OCI-LY1 (cell line): Measurements from ENCODE around the gene FAM168A.

Experiments used
- H2AFZ ChIP-seq: fragments of 200-600 bp; sonication (generic), shearing (Covaris generic); 2 replicates; pipeline ENCODE4 v1.6.0; 2014; ENCODE audit warnings: antibody characterized with exemption, mild to moderate bottlenecking, low read length
- H3F3A ChIP-seq: fragments of 200-600 bp; sonication (generic), shearing (Covaris generic); 2 replicates; pipeline ENCODE4 v1.6.0; 2014; ENCODE audit warnings: mild to moderate bottlenecking, antibody characterized with exemption, low read length, moderate library complexity; ENCODE audit not compliant: insufficient read depth
- H3K27ac ChIP-seq: fragments of 200-600 bp; sonication (generic); 2 replicates; pipeline ENCODE4 v1.5.1; 2014; ENCODE audit warnings: low read length, mixed run types, mild to moderate bottlenecking, low read depth; ENCODE audit not compliant: poor library complexity, severe bottlenecking
- H3K27me3 ChIP-seq: fragments of 200-600 bp; sonication (generic); 2 replicates; pipeline ENCODE4 v1.6.0; 2014; ENCODE audit warnings: antibody characterized with exemption, mild to moderate bottlenecking, low read length, moderate library complexity; ENCODE audit not compliant: insufficient read depth
- H3K36me3 ChIP-seq: fragments of 200-600 bp; sonication (generic); 2 replicates; pipeline ENCODE4 v1.6.1; 2014; ENCODE audit warnings: mild to moderate bottlenecking, antibody characterized with exemption, low read length, moderate library complexity, mixed read lengths; ENCODE audit not compliant: insufficient read depth
- H3K4me1 ChIP-seq: fragments of 200-600 bp; sonication (generic); 2 replicates; pipeline ENCODE4 v1.5.1; 2014; ENCODE audit warnings: mild to moderate bottlenecking, low read length, moderate library complexity; ENCODE audit not compliant: insufficient read depth, severe bottlenecking
- H3K4me2 ChIP-seq: fragments of 200-600 bp; sonication (generic), shearing (Covaris generic); 2 replicates; pipeline ENCODE4 v1.6.1; 2014; ENCODE audit warnings: low read length
- H3K4me3 ChIP-seq: fragments of 200-600 bp; sonication (generic); 2 replicates; pipeline ENCODE4 v1.5.1; 2014; ENCODE audit warnings: low read length, low read depth, mild to moderate bottlenecking, mixed read lengths; ENCODE audit not compliant: poor library complexity, severe bottlenecking
- H3K79me2 ChIP-seq: fragments of 200-600 bp; shearing (Covaris generic); 2 replicates; pipeline ENCODE4 v1.6.1; 2016; ENCODE audit warnings: mixed run types, low read length, mixed read lengths; ENCODE audit not compliant: insufficient read depth
- H3K9ac ChIP-seq: fragments of 200-600 bp; sonication (generic), shearing (Covaris generic); 2 replicates; pipeline ENCODE4 v1.6.1; 2014; ENCODE audit warnings: mild to moderate bottlenecking, low read length, mixed read lengths
- H3K9me2 ChIP-seq: fragments of 200-600 bp; sonication (generic), shearing (Covaris generic); 2 replicates; pipeline ENCODE4 v1.6.1; 2014; ENCODE audit warnings: low read depth, mild to moderate bottlenecking, low read length, mixed read lengths
- H3K9me3 ChIP-seq: fragments of 200-600 bp; shearing (Covaris generic); 2 replicates; pipeline ENCODE4 v1.6.1; 2014; ENCODE audit warnings: low read length, mixed read lengths
- H4K20me1 ChIP-seq: fragments of 200-600 bp; sonication (generic), shearing (Covaris generic); 2 replicates; pipeline ENCODE4 v1.6.0; 2016; ENCODE audit warnings: mild to moderate bottlenecking, low read length; ENCODE audit not compliant: insufficient read depth
- CTCF ChIP-seq: fragments of 200-600 bp; sonication (generic), shearing (Covaris generic); IDR thresholded peaks from 2 replicates; pipeline ENCODE4 v1.5.1; 2017; ENCODE audit warnings: mild to moderate bottlenecking, antibody characterized with exemption, low read length, moderate library complexity, mixed read lengths
- EZH2 ChIP-seq: fragments of 200-600 bp; sonication (generic), shearing (Covaris generic); IDR thresholded peaks from 2 replicates; pipeline ENCODE4 v1.8.0; 2017; ENCODE audit warnings: borderline replicate concordance, mixed run types, mild to moderate bottlenecking, antibody characterized with exemption, low read length, moderate library complexity, mixed read lengths

The FAM168A gene

GRCh38 chr11:73415854-73416615 lies 181.9 kb downstream of the FAM168A start:
- H3K9me2 ChIP-seq: no peaks in the 10 kb centered on the region
- H3K27ac ChIP-seq: no peak overlapping the region
- H4K20me1 ChIP-seq: no peaks in the 10 kb centered on the region
- H2AFZ ChIP-seq: no peak overlapping the region
- no peaks in the 10 kb centered on the region for H3K79me2 ChIP-seq
- H3K9ac ChIP-seq: no peak overlapping the region
- H3K4me1 ChIP-seq: no peaks in the 10 kb centered on the region
- no peaks in the 10 kb centered on the region for H3F3A ChIP-seq
- no peak overlapping the region for H3K4me2 ChIP-seq
- no peak for TF ChIP-seq EZH2
- no peak for TF ChIP-seq CTCF
- H3K36me3 ChIP-seq: peaks cover 9% of the 10 kb centered on the region
- no peaks in the 10 kb centered on the region for H3K27me3 ChIP-seq
- no peak overlapping the region for H3K4me3 ChIP-seq
- no peaks in the 10 kb centered on the region for H3K9me3 ChIP-seq

GRCh38 chr11:73414977-73415651 lies 182.8 kb downstream of the FAM168A start:
- Histone ChIP-seq H3K4me1 (no peaks in the 10 kb centered on the region), H3K27me3 (no peaks in the 10 kb centered on the region), H3K36me3 (peaks cover 9% of the 10 kb centered on the region), H3K4me2 (no peak overlapping the region), H3K9ac (no peak overlapping the region), H4K20me1 (no peaks in the 10 kb centered on the region), H3K27ac (no peak overlapping the region), H3F3A (no peaks in the 10 kb centered on the region), H3K9me2 (no peaks in the 10 kb centered on the region), H3K4me3 (no peak overlapping the region), H2AFZ (no peak overlapping the region), H3K9me3 (no peaks in the 10 kb centered on the region), H3K79me2 (no peaks in the 10 kb centered on the region)
- no peak for TF ChIP-seq EZH2
- TF ChIP-seq CTCF: no peak

DNA sequence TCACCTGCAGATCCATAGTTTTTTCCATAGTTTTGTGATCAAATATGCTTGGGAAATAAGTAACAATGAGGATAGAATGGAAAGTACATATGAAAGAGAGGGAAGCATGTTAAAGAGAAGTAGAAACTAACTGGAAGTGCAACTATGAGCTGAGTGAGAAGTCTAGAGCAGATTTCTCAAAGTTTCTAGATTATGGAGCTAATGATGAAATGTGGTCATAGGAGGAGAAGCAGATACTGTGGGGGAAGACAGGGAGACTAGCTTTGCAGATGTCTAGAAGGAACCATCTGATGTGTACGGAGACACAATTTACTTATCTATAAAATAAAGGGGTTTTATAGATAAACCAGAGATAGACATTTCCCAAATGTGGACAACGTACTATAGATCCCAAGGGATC lies 184.7 kb downstream of the FAM168A start:
- no peaks in the 10 kb centered on the region for H3F3A ChIP-seq
- H3K9ac ChIP-seq: no peak overlapping the region
- no peak overlapping the region for H2AFZ ChIP-seq
- H3K4me2 ChIP-seq: no peak overlapping the region
- H3K4me3 ChIP-seq: no peak overlapping the region
- H3K9me2 ChIP-seq: no peaks in the 10 kb centered on the region
- H3K9me3 ChIP-seq: no peaks in the 10 kb centered on the region
- no peaks in the 10 kb centered on the region for H3K4me1 ChIP-seq
- no peak for TF ChIP-seq CTCF
- no peak for TF ChIP-seq EZH2
- H3K79me2 ChIP-seq: no peaks in the 10 kb centered on the region
- H3K27me3 ChIP-seq: no peaks in the 10 kb centered on the region
- no peaks in the 10 kb centered on the region for H4K20me1 ChIP-seq
- H3K36me3 ChIP-seq: peaks cover 22% of the 10 kb centered on the region
- no peak overlapping the region for H3K27ac ChIP-seq
